Astrocyte of the spinal cord (primary cell): ENCODE measurements around the gene NELFB.

Experiments
- DNase-seq: peaks from one replicate; pipeline ENCODE4 v3.0.0; 2011; ENCODE audit warnings: low read depth, low spot score
- H3K4me3 ChIP-seq: 2 replicates; pipeline ENCODE4 v1.5.1; 2011; ENCODE audit warnings: low read depth, mild to moderate bottlenecking, low read length, moderate library complexity
- in situ Hi-C: cut with HindIII; loops from 2 replicates; pipeline ENCODE4 v1.10.0; 2017; ENCODE audit warnings: low sequenced_read_pairs
- TF ChIP-seq, protein P1 (sequence below): IDR thresholded peaks from 2 replicates; pipeline ENCODE4 v1.5.1; 2012; ENCODE audit warnings: low read depth, mild to moderate bottlenecking, low read length, inconsistent platforms

NELFB gene

DNA sequence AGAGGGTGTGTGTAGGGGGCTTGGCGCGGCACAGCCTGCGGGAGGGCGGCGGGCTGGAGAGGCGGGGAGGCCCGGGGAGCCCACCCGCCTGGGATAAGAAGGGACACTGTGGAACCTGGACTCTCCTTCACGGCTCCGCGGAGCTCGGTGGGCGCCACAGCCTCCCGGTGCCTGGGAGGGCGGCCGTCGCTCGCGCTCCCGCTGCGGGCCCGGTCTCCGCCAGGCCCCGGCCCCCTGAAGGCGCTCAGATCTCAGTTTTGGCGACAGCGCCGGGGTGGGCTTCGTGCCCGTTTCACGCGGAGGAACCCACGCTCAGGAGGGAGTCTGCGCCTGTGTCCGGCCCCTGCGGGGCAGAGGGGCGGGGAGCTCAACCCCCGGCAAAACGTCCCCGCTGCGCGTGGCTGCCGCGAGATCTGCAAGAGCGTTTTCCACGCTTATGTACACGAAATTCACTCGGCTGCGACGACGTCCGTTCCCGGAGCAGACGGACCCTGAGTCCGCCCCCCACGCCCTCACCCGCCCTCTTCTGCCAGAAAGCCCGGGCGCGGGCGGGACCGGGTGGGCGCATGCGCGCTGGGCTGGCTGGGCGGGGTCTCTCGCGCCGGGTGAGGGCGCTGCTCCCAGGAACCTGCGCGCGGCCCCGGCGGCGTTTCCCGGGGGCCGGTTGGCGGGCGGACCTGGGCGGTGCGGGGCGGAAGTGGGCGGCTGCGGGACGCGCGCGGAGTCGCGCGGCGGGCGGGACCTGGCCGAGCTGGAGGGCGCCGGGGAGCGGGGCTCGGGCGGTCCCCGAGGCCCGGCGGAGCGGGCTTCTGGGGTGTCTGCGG is at the start of gene NELFB:
Gene NELFB, plus strand, starts transcription at position 704 of the 824 bp plus-strand sequence.
- in situ Hi-C loops = no loop called here
- H3K4me3 ChIP-seq = peak within 1 kb of the TSS; percentile 89
- DNase-seq = peak; percentile 85
- TF ChIP-seq, protein P1, sequence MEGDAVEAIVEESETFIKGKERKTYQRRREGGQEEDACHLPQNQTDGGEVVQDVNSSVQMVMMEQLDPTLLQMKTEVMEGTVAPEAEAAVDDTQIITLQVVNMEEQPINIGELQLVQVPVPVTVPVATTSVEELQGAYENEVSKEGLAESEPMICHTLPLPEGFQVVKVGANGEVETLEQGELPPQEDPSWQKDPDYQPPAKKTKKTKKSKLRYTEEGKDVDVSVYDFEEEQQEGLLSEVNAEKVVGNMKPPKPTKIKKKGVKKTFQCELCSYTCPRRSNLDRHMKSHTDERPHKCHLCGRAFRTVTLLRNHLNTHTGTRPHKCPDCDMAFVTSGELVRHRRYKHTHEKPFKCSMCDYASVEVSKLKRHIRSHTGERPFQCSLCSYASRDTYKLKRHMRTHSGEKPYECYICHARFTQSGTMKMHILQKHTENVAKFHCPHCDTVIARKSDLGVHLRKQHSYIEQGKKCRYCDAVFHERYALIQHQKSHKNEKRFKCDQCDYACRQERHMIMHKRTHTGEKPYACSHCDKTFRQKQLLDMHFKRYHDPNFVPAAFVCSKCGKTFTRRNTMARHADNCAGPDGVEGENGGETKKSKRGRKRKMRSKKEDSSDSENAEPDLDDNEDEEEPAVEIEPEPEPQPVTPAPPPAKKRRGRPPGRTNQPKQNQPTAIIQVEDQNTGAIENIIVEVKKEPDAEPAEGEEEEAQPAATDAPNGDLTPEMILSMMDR = no peak

DNA sequence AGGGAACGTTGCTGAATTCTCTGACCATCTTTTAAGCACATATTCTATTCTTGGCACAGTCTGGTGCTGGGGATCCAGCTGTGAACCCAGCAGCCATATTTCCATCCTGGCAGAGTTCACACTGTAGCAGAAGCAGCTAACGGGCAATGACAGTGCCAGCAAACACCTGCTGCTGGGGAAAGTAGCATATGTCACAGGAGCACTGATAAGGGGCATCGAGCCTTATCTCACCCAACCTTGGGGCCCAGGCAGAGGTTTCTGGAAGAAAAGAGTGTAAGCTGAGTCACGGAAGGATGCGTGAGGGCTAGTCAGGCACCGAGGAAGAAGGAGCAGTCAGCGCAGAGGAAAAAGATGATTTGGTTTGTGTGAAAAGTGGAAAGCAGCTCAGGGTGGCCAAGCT is 48.5 kb upstream of the NELFB start:
- TF ChIP-seq, protein P1 = no peak
- DNase-seq = no peak
- peak overlapping the region; percentile 90 for H3K4me3 ChIP-seq
- in situ Hi-C loops = no loop called here

DNA sequence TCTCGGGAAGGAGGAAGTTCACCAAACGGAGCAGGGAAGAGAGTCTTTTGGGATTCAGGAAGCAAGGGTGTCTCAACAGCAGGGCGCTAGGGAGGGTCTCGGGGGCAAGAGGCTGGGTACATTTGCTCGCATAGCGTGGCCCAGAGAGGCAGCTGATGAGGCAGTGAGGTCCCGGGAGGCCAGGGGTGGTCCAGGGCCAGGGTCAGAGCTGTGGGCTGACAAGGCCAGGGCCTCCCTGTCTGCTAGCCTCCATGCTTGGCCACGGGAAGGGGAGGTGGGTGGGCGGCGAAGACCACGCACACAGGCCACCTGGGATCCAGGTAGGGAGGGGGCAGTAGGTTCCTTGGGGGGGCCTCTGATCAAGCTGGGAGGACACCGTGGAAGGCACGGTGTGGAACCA is 43.6 kb upstream of the NELFB start:
- in situ Hi-C loops = no loop called here
- TF ChIP-seq, protein P1 = no peak
- DNase-seq = no peak
- H3K4me3 ChIP-seq = no peak overlapping the region

DNA sequence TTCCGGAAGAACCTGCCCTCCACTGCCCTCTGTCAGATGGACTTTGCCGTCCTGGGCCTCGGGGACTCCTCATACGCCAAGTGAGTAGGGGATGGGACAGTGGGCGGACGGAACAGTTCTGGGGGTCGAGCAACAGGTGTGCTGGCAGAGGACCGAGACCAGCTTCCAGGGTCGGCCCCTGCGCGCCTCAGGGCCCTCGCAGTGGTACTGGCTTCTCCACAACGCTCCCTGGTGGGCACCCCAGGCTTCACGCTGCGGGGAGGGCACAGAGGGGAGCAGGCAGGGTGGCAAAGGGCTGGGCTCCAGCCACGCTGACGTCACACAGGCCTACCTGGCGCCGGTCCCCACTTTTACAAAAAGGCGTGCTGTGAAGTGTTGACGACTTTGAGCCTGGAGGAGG is 42.6 kb upstream of the NELFB start:
- in situ Hi-C loops = no loop called here
- no peak overlapping the region for H3K4me3 ChIP-seq
- DNase-seq = no peak
- TF ChIP-seq, protein P1 = no peak

DNA sequence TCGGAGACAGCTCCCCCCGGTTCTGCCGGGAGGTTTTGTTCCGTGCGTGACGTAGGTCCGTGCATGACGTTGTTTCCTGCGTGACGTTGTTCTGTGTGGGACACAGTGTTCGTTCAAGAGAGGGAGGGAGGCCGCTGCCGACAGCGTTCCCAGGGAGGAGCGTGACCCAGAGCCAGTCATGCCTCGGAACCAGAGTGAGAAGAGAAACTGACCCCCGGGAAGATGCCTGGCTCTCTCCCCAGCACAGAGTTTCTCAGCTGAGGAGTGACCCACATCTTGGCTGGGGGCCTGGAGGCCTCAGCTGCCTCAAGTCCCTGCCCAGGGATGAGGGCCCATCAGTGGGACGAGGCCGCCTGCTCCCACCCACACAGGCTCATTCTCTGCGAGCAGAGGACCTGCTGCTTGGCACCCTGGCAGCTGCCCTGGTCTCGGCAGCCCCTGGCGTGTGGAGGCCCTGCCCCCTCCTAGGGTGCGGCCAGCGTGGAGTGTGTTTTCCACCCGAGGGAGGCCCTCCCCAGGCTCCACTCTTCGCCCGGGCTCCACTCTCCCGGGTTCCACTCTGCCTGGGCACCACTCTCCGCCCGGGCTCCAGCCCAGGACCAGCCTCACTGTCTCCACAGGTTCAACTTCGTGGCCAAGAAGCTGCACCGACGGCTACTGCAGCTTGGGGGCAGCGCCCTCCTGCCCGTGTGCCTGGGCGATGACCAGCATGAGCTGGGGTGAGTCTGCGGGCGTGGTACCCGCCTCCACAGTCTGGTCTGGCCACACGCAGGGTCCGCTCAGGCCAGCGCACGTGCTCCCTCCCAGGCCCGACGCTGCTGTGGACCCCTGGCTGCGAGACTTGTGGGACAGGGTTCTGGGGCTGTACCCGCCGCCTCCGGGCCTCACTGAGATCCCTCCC is 41.7 kb upstream of the NELFB start:
- DNase-seq = no peak

DNA sequence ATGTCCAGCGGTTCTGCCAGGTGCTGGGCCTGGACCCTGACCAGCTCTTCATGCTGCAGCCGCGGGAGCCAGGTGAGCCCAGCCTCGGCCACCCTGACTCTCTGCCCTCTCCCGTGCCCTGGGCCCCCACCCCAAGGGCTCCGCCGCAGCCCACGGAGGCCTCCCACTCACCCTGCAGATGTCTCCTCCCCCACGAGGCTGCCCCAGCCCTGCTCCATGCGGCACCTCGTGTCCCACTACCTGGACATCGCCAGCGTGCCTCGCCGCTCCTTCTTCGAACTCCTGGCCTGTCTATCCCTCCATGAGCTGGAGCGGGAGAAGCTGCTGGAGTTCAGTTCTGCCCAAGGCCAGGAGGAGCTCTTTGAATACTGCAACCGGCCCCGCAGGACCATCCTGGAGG is 40.5 kb upstream of the NELFB start:
- H3K4me3 ChIP-seq = no peak overlapping the region
- TF ChIP-seq, protein P1 = no peak
- in situ Hi-C loops = no loop called here
- DNase-seq = no peak

More for the DNA sequence above, 41.7 kb upstream of the NELFB start:
- in situ Hi-C loops = no loop called here
- H3K4me3 ChIP-seq = no peak overlapping the region
- TF ChIP-seq, protein P1 = peak; percentile 25
